Right lobe of liver (tissue), 6 donors: Measurements from ENCODE around the gene SLC9A4. TPM values are rescaled to one million over a fixed set of nuclear protein-coding genes. Genes with fewer than 3 reads are reported as not detected.

ENCODE experiments used
- ATAC-seq, 4 donors: fragments of 200-7000 bp; cut with Tn5 transposase; one replicate each; pipeline ENCODE4 v1.9.1; 2020; ENCODE audit warnings: mild to moderate bottlenecking in 4 of 4, moderate library complexity in 4 of 4
- DNase-seq, 3 donors: peaks; one replicate each; pipeline ENCODE4 v3.0.0-alpha.2; 2020
- H3K27ac ChIP-seq, 3 donors: fragments of 200-600 bp; one replicate each; pipeline ENCODE4 v1.8.0; 2022
- H3K27me3 ChIP-seq, 2 donors: fragments of 200-600 bp; one replicate each; pipeline ENCODE4 v1.8.0; 2022
- H3K36me3 ChIP-seq, 4 donors: fragments of 200-600 bp; sonication (generic) in 1 of 4; one replicate each; pipeline versions ENCODE4 v1.5.1 to v1.8.0; 2017 to 2022; ENCODE audit warnings: control low read depth in 1 of 4
- H3K4me1 ChIP-seq, 4 donors: fragments of 200-600 bp; sonication (generic) in 1 of 4; one replicate each; pipeline versions ENCODE4 v1.5.1 to v1.8.0; 2017 to 2022; ENCODE audit warnings: control low read depth in 1 of 4
- H3K4me3 ChIP-seq, 3 donors: fragments of 200-600 bp; one replicate each; pipeline ENCODE4 v1.8.0; 2022
- H3K9me3 ChIP-seq, 4 donors: fragments of 200-600 bp; sonication (generic) in 1 of 4; one replicate each; pipeline versions ENCODE4 v1.5.1 to v1.8.0; 2017 to 2022; ENCODE audit warnings: control low read depth in 1 of 4
- POLR2A ChIP-seq: fragments of 450-650 bp; IDR thresholded peaks from one replicate; pipeline ENCODE4 v1.6.1; 2017; ENCODE audit warnings: antibody characterized with exemption, mild to moderate bottlenecking
- WGBS: methylation state at CpG from one replicate; pipeline ENCODE4 v1.1.6; 2018; ENCODE audit warnings: low coverage, low lambda C conversion rate; ENCODE audit not compliant: insufficient coverage; ENCODE audit errors: missing lambda C conversion rate; 5-methylcytosine and 5-hydroxymethylcytosine counted together
- intact Hi-C, 2 donors: fragments of 100-400 bp; cut with DNase I; formaldehyde crosslinking; loops; one replicate each; pipeline versions ENCODE4 v1.11.2 to v1.14.1; 2022
- total RNA-seq, 6 experiments: library from RNA; depleted of rRNA in 2 of 6; stranded (reverse); fragments of >200 nt in 2 of 6; fragmentation: NEBNext Ultra II Directional in 3 of 6; extraction: Animal tissue kit (Norgen Biotek cat#: 25700) in 3 of 6; gene quantifications; one replicate each; pipeline versions ENCODE4 v1.1.0 to v1.2.4, GENCODE V29; 2016 to 2023
- TF ChIP-seq, protein P1 (sequence below), 4 donors: fragments of 200-600 bp in 3 of 4; fragments of 450-650 bp in 1 of 4; IDR thresholded peaks; one replicate each; pipeline versions ENCODE4 v1.5.1 to v1.8.0; 2016 to 2022; ENCODE audit warnings: antibody characterized with exemption in 4 of 4, mild to moderate bottlenecking in 2 of 4
- donor health status: DM: no; HTN: yes; CAD: no.
- donor health status: DM: no; HTN: no; CAD: no.
- donor health status: DM: no; HTN: no; CAD: no.
- donor health status: DM: no; HTN: yes; CAD: no.
- donor health status: DM: no; HTN: yes; CAD: no.

The SLC9A4 gene
- total RNA-seq, 6 experiments from 2014 or later, result not detected

GRCh38 chr2:102510791-102511575, 38.0 kb downstream of the SLC9A4 start:
- Histone ChIP-seq H3K4me1 (no peaks in the 10 kb centered on the region), H3K36me3 (no peaks in the 10 kb centered on the region), H3K4me3 (no peak overlapping the region), H3K27ac (no peak overlapping the region), H3K9me3 (no peaks in the 10 kb centered on the region), H3K27me3 (no peaks in the 10 kb centered on the region)
- WGBS, result 53% methylated on average over 2 of the region's 2 CpGs
- intact Hi-C loops, result no loop called here
- no peak for ATAC-seq
- no peak for DNase-seq
- TF ChIP-seq POLR2A, result no peak
- TF ChIP-seq, protein P1, sequence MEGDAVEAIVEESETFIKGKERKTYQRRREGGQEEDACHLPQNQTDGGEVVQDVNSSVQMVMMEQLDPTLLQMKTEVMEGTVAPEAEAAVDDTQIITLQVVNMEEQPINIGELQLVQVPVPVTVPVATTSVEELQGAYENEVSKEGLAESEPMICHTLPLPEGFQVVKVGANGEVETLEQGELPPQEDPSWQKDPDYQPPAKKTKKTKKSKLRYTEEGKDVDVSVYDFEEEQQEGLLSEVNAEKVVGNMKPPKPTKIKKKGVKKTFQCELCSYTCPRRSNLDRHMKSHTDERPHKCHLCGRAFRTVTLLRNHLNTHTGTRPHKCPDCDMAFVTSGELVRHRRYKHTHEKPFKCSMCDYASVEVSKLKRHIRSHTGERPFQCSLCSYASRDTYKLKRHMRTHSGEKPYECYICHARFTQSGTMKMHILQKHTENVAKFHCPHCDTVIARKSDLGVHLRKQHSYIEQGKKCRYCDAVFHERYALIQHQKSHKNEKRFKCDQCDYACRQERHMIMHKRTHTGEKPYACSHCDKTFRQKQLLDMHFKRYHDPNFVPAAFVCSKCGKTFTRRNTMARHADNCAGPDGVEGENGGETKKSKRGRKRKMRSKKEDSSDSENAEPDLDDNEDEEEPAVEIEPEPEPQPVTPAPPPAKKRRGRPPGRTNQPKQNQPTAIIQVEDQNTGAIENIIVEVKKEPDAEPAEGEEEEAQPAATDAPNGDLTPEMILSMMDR (IDR thresholded peaks at IDR 0.05), result no peak

DNA sequence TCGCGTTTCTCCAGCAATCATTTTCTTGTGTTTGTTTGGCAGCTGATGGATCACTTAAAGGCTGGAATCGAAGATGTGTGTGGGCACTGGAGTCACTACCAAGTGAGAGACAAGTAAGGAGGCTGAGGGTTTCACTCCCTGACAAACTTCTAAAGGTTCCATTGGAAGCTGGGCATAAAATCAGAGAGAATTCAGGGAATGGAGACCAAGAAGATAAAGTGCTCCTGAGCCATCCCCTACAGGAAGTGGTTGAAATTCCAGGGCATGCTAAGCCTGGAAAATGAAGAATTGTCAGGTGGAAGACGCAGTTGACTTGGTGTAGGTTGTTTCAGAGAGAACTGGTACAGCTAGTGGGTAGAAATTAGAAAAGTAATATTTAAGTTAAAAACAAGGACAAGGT, 39.1 kb downstream of the SLC9A4 start:
- no peaks in the 10 kb centered on the region for H3K27me3 ChIP-seq
- TF ChIP-seq, protein P1 (IDR thresholded peaks at IDR 0.05), result no peak
- no peak for TF ChIP-seq POLR2A
- no peak overlapping the region for H3K4me3 ChIP-seq
- WGBS, result 64% methylated on average over 3 of the region's 4 CpGs
- no peak overlapping the region for H3K27ac ChIP-seq
- H3K36me3 ChIP-seq, result no peaks in the 10 kb centered on the region
- DNase-seq (no peak), ATAC-seq (no peak)
- no peaks in the 10 kb centered on the region for H3K9me3 ChIP-seq
- intact Hi-C loops, result no loop called here
- no peaks in the 10 kb centered on the region for H3K4me1 ChIP-seq

- no peak for ATAC-seq
- no peak overlapping the region for H3K4me3 ChIP-seq
- H3K36me3 ChIP-seq, result no peaks in the 10 kb centered on the region
- no peak for DNase-seq
- no peak for TF ChIP-seq POLR2A
- TF ChIP-seq, protein P1 (IDR thresholded peaks at IDR 0.05), result no peak
- H3K9me3 ChIP-seq, result no peaks in the 10 kb centered on the region
- no peaks in the 10 kb centered on the region for H3K4me1 ChIP-seq
- H3K27me3 ChIP-seq, result no peaks in the 10 kb centered on the region
- 84% methylated on average over 11 of the region's 11 CpGs for WGBS
- H3K27ac ChIP-seq, result no peak overlapping the region
- intact Hi-C loops, result no loop called here
Measured at GRCh38 chr2:102513355-102513939, 40.4 kb downstream of the SLC9A4 start.

- Histone ChIP-seq H3K9me3 (no peaks in the 10 kb centered on the region), H3K36me3 (no peaks in the 10 kb centered on the region), H3K27me3 (no peaks in the 10 kb centered on the region), H3K27ac (no peak overlapping the region), H3K4me3 (no peak overlapping the region), H3K4me1 (no peaks in the 10 kb centered on the region)
- DNase-seq, result no peak
- intact Hi-C loops, result no loop called here
- ATAC-seq, result no peak
- 78% methylated on average over 7 of the region's 7 CpGs for WGBS
- TF ChIP-seq POLR2A, result no peak
- TF ChIP-seq, protein P1 (IDR thresholded peaks at IDR 0.05), result no peak
Measured at GRCh38 chr2:102514061-102514785, 41.2 kb downstream of the SLC9A4 start.
